ENCODE results near the gene APPBP2. TPM values are rescaled to one million over a fixed set of nuclear protein-coding genes. Genes with fewer than 3 reads are reported as not detected.
"Not testable (repeated sequence)": the region's sequence is repeated elsewhere in the genome, so short reads cannot be mapped to it uniquely, and the experiment has no call there.

The APPBP2 gene
- total and polyA plus RNA-seq, 2 donors (not counting 3 experiments of a cell fraction or from before 2014, with no cell fraction given), result 8.4 to 49.1 TPM

DNA sequence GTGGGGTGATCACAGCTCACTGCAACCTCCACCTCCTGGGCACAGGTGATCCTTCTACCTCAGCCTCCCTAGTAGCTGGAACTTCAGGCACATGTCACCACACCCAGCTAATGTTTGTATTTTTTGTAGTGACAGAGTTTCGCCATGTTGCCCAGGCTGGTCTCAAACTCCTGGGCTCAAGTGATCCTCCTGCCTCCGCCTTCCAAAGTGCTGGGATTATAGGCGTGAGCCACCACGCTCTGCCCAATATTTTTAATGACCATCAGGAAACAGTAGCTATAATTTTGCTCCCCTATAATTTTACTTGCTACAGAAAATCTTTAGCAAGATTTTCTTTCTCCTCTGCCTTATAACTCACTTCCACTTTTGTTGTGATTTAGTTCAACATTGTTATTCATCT is 29.7 kb upstream of the APPBP2 start:
- CTCF ChIA-PET, result interaction anchor here (2.2 kb wide), 1 partner anchor 14 kb away, joined by 11 read pairs; no protein-coding TSS in a partner anchor

DNA sequence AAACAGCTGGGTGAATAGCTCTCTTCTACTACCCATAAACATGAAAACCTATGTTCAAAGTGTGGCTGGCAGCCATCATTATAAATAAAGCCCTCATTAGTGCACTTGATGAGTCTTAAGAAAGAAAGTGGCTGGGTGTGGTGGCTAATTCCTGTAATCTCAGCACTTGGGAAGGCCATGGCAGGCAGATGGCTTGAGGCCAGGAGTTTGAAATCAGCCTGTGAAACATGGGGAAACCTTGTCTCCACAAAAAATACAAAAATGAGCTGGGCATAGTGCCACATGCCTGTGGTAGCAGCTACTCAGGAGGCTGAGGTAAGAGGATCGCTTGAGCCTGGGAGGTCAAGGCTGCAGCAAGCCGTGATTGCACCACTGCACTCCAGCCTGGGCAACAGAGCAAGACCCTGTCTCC is 28.3 kb upstream of the APPBP2 start:
- ChIA-PET CTCF (interaction anchor here (1.0 to 2.2 kb wide), 3 partner anchors 14 to 28 kb away, joined by 3 to 11 read pairs (median 3); no protein-coding TSS in a partner anchor), POLR2A (no interaction called here)
- H3K4me3 ChIP-seq (replicated peaks in 1 of 3; ENCODE audit: insufficient read depth in 1 of 3, low read depth in 1 of 3, low read length in 3 of 3), result no peak overlapping the region
- H3K9ac ChIP-seq (replicated peaks; ENCODE audit: extremely low read depth, insufficient read depth, low read length), result no peak overlapping the region
- H3K36me3 ChIP-seq (ENCODE audit: control insufficient read depth in 2 of 2, extremely low read depth in 1 of 2, insufficient read depth in 2 of 2, low read length in 2 of 2), result no peaks in the 10 kb centered on the region
- intact Hi-C loops (cut with micrococcal nuclease), result no loop called here
- DNase-seq (ENCODE audit: low read depth, low spot score) (no peak), FAIRE-seq (no peak)
- no peak overlapping the region for H2AFZ ChIP-seq (ENCODE audit: low read depth, low read length)
- H3K4me2 ChIP-seq (ENCODE audit: insufficient read depth, low read length), result no peak overlapping the region
- H3K9me3 ChIP-seq (replicated peaks; ENCODE audit: control insufficient read depth, insufficient read depth, low read length), result no peaks in the 10 kb centered on the region
- no peak overlapping the region for H3K27ac ChIP-seq (ENCODE audit: insufficient read depth, low read depth, low read length)
- no peaks in the 10 kb centered on the region for H3K79me2 ChIP-seq (ENCODE audit: control insufficient read depth, insufficient read depth, low read length)
- H3K4me1 ChIP-seq (ENCODE audit: control insufficient read depth, extremely low read depth, insufficient read depth, low read length), result no peaks in the 10 kb centered on the region
- H3K9me1 ChIP-seq (replicated peaks; ENCODE audit: control insufficient read depth, extremely low read depth, insufficient read depth, low read length), result no peaks in the 10 kb centered on the region
- TF ChIP-seq GATA2 (IDR thresholded peaks at IDR 0.05; ENCODE audit: insufficient read depth, insufficient read length, low read depth, low read length), result no peak
- no peak for TF ChIP-seq MYC (IDR thresholded peaks at IDR 0.05; ENCODE audit: low read depth, low read length)
- no peak for TF ChIP-seq FOS (IDR thresholded peaks at IDR 0.05; ENCODE audit: borderline replicate concordance, insufficient read depth, low read length)
- no peak for TF ChIP-seq POLR2A (IDR thresholded peaks at IDR 0.05; ENCODE audit: low read depth, low read length)
- TF ChIP-seq, protein P1, sequence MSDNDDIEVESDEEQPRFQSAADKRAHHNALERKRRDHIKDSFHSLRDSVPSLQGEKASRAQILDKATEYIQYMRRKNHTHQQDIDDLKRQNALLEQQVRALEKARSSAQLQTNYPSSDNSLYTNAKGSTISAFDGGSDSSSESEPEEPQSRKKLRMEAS (IDR thresholded peaks at IDR 0.05; ENCODE audit: insufficient read depth, insufficient read length), result no peak
- no peak for TF ChIP-seq JUN (IDR thresholded peaks at IDR 0.05; ENCODE audit: borderline replicate concordance, insufficient read depth, insufficient read length, low read depth)
- no peak for TF ChIP-seq POLR2AphosphoS5 (IDR thresholded peaks at IDR 0.05; ENCODE audit: insufficient read depth, low read depth, low read length)
- TF ChIP-seq EZH2 (IDR thresholded peaks at IDR 0.05; ENCODE audit: borderline replicate concordance, low read depth, low read length, severe bottlenecking), result no peak
- no TSS peak for BruUV-seq (replicated peaks)
- no peaks in the 10 kb centered on the region for H3K27me3 ChIP-seq (ENCODE audit: control insufficient read depth in 2 of 2, insufficient read depth in 2 of 2, low read length in 2 of 2)
- dilution Hi-C loops (cut with MboI; ENCODE audit: extremely low pct_ligation_motif_present, low sequenced_read_pairs), result no loop called here
- no peaks in the 10 kb centered on the region for H4K20me1 ChIP-seq (replicated peaks; ENCODE audit: control insufficient read depth, extremely low read depth, insufficient read depth, low read length)

More for the DNA sequence above, 29.7 kb upstream of the APPBP2 start:
- no peaks in the 10 kb centered on the region for H3K27me3 ChIP-seq (ENCODE audit: control insufficient read depth in 2 of 2, insufficient read depth in 2 of 2, low read length in 2 of 2)
- dilution Hi-C loops (cut with MboI; ENCODE audit: extremely low pct_ligation_motif_present, low sequenced_read_pairs), result no loop called here
- no TSS peak for BruUV-seq (replicated peaks)
- no peaks in the 10 kb centered on the region for H3K36me3 ChIP-seq (ENCODE audit: control insufficient read depth in 2 of 2, extremely low read depth in 1 of 2, insufficient read depth in 2 of 2, low read length in 2 of 2)
- no peaks in the 10 kb centered on the region for H3K9me3 ChIP-seq (replicated peaks; ENCODE audit: control insufficient read depth, insufficient read depth, low read length)
- POLR2A ChIA-PET, result interaction anchor here (0.6 kb wide), 1 partner anchor 192 kb away, joined by 3 read pairs; no protein-coding TSS in a partner anchor
- no peak overlapping the region for H3K27ac ChIP-seq (ENCODE audit: insufficient read depth, low read depth, low read length)
- no peaks in the 10 kb centered on the region for H4K20me1 ChIP-seq (replicated peaks; ENCODE audit: control insufficient read depth, extremely low read depth, insufficient read depth, low read length)
- no peaks in the 10 kb centered on the region for H3K9me1 ChIP-seq (replicated peaks; ENCODE audit: control insufficient read depth, extremely low read depth, insufficient read depth, low read length)
- H3K79me2 ChIP-seq (ENCODE audit: control insufficient read depth, insufficient read depth, low read length), result no peaks in the 10 kb centered on the region
- H2AFZ ChIP-seq (ENCODE audit: low read depth, low read length), result no peak overlapping the region
- no peak overlapping the region for H3K9ac ChIP-seq (replicated peaks; ENCODE audit: extremely low read depth, insufficient read depth, low read length)
- TF ChIP-seq POLR2AphosphoS5 (IDR thresholded peaks at IDR 0.05; ENCODE audit: insufficient read depth, low read depth, low read length), result no peak
- TF ChIP-seq, protein P1 (IDR thresholded peaks at IDR 0.05; ENCODE audit: insufficient read depth, insufficient read length), result no peak
- no peak for TF ChIP-seq POLR2A (IDR thresholded peaks at IDR 0.05; ENCODE audit: low read depth, low read length)
- TF ChIP-seq FOS (IDR thresholded peaks at IDR 0.05; ENCODE audit: borderline replicate concordance, insufficient read depth, low read length), result no peak
- no peak for TF ChIP-seq EZH2 (IDR thresholded peaks at IDR 0.05; ENCODE audit: borderline replicate concordance, low read depth, low read length, severe bottlenecking)
- no peak for TF ChIP-seq JUN (IDR thresholded peaks at IDR 0.05; ENCODE audit: borderline replicate concordance, insufficient read depth, insufficient read length, low read depth)
- TF ChIP-seq GATA2 (IDR thresholded peaks at IDR 0.05; ENCODE audit: insufficient read depth, insufficient read length, low read depth, low read length), result no peak
- H3K4me1 ChIP-seq (ENCODE audit: control insufficient read depth, extremely low read depth, insufficient read depth, low read length), result no peaks in the 10 kb centered on the region
- FAIRE-seq (no peak), DNase-seq (ENCODE audit: low read depth, low spot score) (no peak)
- no peak overlapping the region for H3K4me2 ChIP-seq (ENCODE audit: insufficient read depth, low read length)
- intact Hi-C loops (cut with micrococcal nuclease), result no loop called here
- H3K4me3 ChIP-seq (replicated peaks in 1 of 3; ENCODE audit: insufficient read depth in 1 of 3, low read depth in 1 of 3, low read length in 3 of 3), result no peak overlapping the region

DNA sequence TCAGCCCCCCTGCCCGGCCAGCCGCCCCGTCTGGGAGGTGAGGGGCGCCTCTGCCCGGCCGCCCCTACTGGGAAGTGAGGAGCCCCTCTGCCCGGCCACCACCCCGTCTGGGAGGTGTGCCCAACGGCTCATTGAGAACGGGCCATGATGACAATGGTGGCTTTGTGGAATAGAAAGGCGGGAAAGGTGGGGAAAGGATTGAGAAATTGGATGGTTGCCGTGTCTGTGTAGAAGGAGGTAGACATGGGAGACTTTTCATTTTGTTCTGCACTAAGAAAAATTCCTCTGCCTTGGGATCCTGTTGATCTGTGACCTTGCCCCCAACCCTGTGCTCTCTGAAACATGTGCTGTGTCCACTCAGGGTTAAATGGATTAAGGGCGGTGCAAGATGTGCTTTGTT is 26.2 kb upstream of the APPBP2 start:
- BruUV-seq (replicated peaks); H3K4me3 ChIP-seq (replicated peaks in 1 of 3; ENCODE audit: insufficient read depth in 1 of 3, low read depth in 1 of 3, low read length in 3 of 3); H3K27ac ChIP-seq (ENCODE audit: insufficient read depth, low read depth, low read length); dilution Hi-C loops (cut with MboI; ENCODE audit: extremely low pct_ligation_motif_present, low sequenced_read_pairs); H3K36me3 ChIP-seq (ENCODE audit: control insufficient read depth in 2 of 2, extremely low read depth in 1 of 2, insufficient read depth in 2 of 2, low read length in 2 of 2); DNase-seq (ENCODE audit: low read depth, low spot score); H3K27me3 ChIP-seq (ENCODE audit: control insufficient read depth in 2 of 2, insufficient read depth in 2 of 2, low read length in 2 of 2); CTCF ChIA-PET; H3K9ac ChIP-seq (replicated peaks; ENCODE audit: extremely low read depth, insufficient read depth, low read length); FAIRE-seq; H3K9me1 ChIP-seq (replicated peaks; ENCODE audit: control insufficient read depth, extremely low read depth, insufficient read depth, low read length); H3K9me3 ChIP-seq (replicated peaks; ENCODE audit: control insufficient read depth, insufficient read depth, low read length); H2AFZ ChIP-seq (ENCODE audit: low read depth, low read length); H3K4me2 ChIP-seq (ENCODE audit: insufficient read depth, low read length); H4K20me1 ChIP-seq (replicated peaks; ENCODE audit: control insufficient read depth, extremely low read depth, insufficient read depth, low read length); H3K79me2 ChIP-seq (ENCODE audit: control insufficient read depth, insufficient read depth, low read length); H3K4me1 ChIP-seq (ENCODE audit: control insufficient read depth, extremely low read depth, insufficient read depth, low read length); POLR2A ChIA-PET; intact Hi-C loops (cut with micrococcal nuclease): not testable (repeated sequence)
